Skeletal muscle satellite cell (primary cell): Measurements from ENCODE around the gene NUDT4. TPM values are rescaled to one million over a fixed set of nuclear protein-coding genes. Genes with fewer than 3 reads are reported as not detected.

Experiments
- H3K27me3 ChIP-seq: 2 replicates; pipeline ENCODE4 v1.7.0; 2013; ENCODE audit warnings: low read length; ENCODE audit not compliant: control insufficient read depth, insufficient read depth
- H3K36me3 ChIP-seq: 2 replicates; pipeline ENCODE4 v1.7.0; 2013; ENCODE audit warnings: mild to moderate bottlenecking, control low read depth, low read length; ENCODE audit not compliant: insufficient read depth
- H3K4me1 ChIP-seq: 2 replicates; pipeline ENCODE4 v1.7.0; 2013; ENCODE audit warnings: low read length; ENCODE audit not compliant: control insufficient read depth, insufficient read depth
- H3K4me2 ChIP-seq: 2 replicates; pipeline ENCODE4 v1.7.0; 2013; ENCODE audit warnings: mild to moderate bottlenecking, low read length
- H3K4me3 ChIP-seq: 2 replicates; pipeline ENCODE4 v1.7.0; 2013; ENCODE audit warnings: low read length
- H3K9ac ChIP-seq: 2 replicates; pipeline ENCODE4 v1.7.0; 2013; ENCODE audit warnings: mild to moderate bottlenecking, low read depth, low read length, moderate library complexity
- H3K9me3 ChIP-seq: replicated peaks from 2 replicates; pipeline ENCODE4 v1.7.0; 2013; ENCODE audit warnings: mild to moderate bottlenecking, control low read depth, low read length
- total RNA-seq: library from RNA; depleted of rRNA; stranded (reverse); fragments of >200 nt; gene quantifications from 2 replicates; pipeline ENCODE4 v1.2.3, GENCODE V29; 2012; rRNA removed

Gene NUDT4
- 40.2 and 47.9 TPM in 2 replicates for total RNA-seq

DNA sequence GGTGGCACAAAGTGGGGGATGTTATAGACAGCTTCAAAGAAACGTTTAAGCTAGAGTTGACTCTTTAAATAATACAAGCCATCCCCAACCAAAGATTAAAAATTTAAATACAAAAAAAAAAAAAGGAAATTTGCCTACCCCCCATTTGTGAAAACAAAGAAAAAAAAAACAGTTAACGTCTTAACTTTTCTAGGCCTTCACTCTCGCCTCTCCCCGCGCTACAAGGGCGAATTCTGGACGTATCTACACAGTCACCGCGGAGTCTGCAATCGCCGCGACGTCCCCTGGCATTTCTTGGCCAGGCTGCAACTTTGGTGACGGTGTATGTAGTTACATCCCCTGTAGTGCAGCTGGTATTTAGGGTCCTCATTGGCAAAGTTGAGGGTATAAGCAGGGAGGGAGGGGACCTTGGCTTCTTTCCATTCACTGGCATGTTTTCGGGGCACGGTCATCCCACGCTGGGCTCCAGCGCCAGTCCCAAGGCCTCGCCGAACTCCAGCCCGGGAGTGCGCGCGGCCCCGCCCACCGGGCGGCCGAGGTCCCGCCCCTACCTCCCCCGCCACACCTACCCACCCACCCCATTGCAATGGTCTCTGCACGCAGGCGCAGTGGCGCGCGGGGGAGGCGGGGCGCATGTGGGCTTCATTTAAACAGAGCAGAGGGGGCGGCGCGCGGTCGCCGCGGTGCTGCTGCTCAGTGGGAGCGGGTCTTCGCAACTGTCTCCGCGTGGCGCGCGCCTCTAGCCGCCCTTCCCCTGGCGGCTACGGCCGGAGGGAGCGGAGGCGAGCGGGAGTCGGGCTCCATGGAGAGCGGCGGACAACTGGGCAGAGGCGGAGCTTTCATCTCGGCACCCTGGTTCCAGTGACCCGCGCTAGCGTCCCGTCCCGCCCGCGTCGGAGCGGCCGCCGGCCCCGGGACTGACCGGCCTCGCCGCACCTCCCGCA lies at the start of gene NUDT4:
Gene NUDT4, plus strand, starts transcription at position 674 of the 944 bp plus-strand sequence. CDS start 398 bp downstream, outside the sequence.
- Histone ChIP-seq H3K9ac (peak within 1 kb of the TSS; percentile 95), H3K27me3 (no peaks in the 10 kb centered on the region), H3K9me3 (no peaks in the 10 kb centered on the region), H3K4me3 (peak within 1 kb of the TSS; percentile 80), H3K4me2 (peak within 1 kb of the TSS; percentile 87), H3K4me1 (peaks cover 22% of the 10 kb centered on the region), H3K36me3 (no peaks in the 10 kb centered on the region)

DNA sequence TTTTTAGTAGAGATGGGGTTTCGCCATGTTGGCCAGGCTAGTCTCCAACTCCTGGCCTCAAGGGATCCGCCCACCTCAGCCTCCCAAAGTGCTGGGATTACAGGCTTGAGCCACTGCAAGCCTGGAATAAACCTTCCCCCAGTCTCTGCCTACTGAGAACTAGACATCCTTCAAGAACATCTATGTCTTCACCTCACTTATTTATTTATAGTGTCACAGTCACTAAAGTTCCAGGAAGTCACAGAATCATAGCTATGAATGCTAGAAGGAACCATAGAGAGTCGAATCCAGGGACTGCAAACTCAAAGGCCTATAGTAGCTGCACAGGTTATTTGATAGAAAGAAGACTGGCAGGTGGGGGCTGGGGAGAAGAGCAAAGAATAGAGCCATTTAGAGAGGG lies 44.7 kb upstream of the NUDT4 start:
- Histone ChIP-seq H3K27me3 (no peaks in the 10 kb centered on the region), H3K4me2 (no peak overlapping the region), H3K4me3 (no peak overlapping the region), H3K36me3 (no peaks in the 10 kb centered on the region), H3K9ac (no peak overlapping the region), H3K9me3 (no peaks in the 10 kb centered on the region), H3K4me1 (no peaks in the 10 kb centered on the region)

DNA sequence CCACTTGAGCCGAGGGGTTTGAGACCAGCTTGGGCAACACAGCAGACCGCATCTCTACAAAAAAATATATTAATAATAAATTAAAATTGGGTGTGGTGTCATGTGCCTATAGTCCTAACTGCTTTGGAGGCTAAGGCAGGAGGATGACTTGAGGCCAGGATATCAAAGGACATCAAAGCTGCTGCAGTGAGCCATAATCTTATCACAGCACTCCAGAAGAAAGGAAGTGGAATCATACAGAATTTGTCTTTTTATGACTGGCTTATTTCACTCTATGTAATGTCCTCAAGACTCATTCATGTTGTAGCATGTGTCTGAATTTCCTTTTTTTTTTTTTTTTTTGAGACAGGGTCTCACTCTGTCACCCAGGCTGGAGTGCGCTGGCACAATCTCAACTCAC lies 43.9 kb upstream of the NUDT4 start:
- Histone ChIP-seq H3K4me2 (no peak overlapping the region), H3K27me3 (no peaks in the 10 kb centered on the region), H3K4me3 (no peak overlapping the region), H3K9ac (no peak overlapping the region), H3K9me3 (no peaks in the 10 kb centered on the region), H3K36me3 (no peaks in the 10 kb centered on the region), H3K4me1 (no peaks in the 10 kb centered on the region)

DNA sequence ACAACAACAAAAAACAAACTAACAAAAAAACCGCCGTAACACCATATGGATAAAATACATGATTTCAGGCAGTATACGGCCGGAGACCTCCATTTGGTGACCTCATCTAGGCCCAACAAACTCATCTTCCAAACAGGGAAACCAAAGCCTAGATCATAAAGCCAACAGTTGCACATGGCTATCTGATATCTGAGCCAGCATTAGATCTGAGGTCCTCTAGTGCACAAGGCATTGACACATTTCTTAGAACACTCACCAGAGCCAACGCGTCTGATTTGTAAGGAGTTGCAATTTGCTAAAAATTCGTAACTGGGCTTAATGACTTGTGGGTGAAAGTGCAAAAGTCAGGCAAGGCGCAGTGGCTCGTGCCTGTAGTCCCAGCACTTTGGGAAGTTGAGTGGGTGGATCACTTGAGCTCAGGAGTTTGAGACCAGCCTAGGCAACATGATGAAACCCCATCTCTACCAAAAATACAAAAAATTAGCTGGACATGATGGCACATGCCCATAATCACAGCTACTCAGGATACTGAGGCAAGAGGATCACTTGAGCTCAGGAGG lies 42.0 kb upstream of the NUDT4 start:
- Histone ChIP-seq H3K36me3 (no peaks in the 10 kb centered on the region), H3K9me3 (no peaks in the 10 kb centered on the region), H3K4me1 (no peaks in the 10 kb centered on the region), H3K27me3 (no peaks in the 10 kb centered on the region), H3K4me3 (no peak overlapping the region), H3K9ac (no peak overlapping the region), H3K4me2 (no peak overlapping the region)

DNA sequence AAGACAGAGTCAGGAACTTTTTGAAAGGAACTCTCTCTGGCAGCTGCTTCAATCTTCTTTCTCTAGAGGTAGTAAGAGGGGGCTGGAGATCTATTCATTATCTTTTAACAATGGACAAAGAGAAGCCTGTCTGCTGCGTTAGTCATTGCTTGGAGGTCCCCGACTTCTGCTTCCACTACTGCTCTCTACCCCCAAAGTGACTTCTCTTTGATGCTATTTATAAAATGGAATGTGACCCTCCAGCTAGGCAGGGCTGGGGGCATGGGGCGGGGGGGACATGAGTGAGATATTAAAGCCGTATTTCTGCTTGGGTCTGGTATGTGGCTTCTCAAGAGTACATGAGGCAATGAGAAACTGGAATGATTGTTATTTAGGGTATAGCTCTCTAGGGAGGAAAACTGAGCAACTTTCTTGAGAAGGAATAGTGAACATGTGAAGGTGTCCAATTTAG lies 41.4 kb upstream of the NUDT4 start:
- Histone ChIP-seq H3K4me3 (no peak overlapping the region), H3K27me3 (no peaks in the 10 kb centered on the region), H3K9ac (no peak overlapping the region), H3K36me3 (no peaks in the 10 kb centered on the region), H3K4me2 (no peak overlapping the region), H3K4me1 (no peaks in the 10 kb centered on the region), H3K9me3 (no peaks in the 10 kb centered on the region)

DNA sequence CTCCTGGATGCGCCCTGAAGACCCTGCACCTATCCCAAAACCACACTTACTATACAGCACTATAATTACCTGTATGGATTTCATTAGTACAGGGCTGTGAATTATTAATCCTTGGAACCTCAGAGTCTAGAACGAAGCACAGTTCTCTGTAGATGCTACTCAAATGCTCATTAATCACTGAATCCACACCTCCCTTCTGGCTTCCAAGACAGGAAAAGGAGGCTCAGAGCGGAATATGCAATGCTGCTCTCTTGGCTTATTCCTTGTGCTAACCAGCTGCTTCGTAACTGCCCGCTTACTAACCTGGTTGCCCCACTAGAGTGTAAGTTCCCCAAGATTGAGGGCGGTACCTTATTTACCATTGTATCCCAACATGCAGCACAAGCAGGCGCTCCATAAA lies 39.1 kb upstream of the NUDT4 start:
- no peaks in the 10 kb centered on the region for H3K9me3 ChIP-seq
- no peak overlapping the region for H3K4me3 ChIP-seq
- no peaks in the 10 kb centered on the region for H3K27me3 ChIP-seq
- H3K4me1 ChIP-seq = no peaks in the 10 kb centered on the region
- H3K4me2 ChIP-seq = no peak overlapping the region
- no peaks in the 10 kb centered on the region for H3K36me3 ChIP-seq
- H3K9ac ChIP-seq = no peak overlapping the region

DNA sequence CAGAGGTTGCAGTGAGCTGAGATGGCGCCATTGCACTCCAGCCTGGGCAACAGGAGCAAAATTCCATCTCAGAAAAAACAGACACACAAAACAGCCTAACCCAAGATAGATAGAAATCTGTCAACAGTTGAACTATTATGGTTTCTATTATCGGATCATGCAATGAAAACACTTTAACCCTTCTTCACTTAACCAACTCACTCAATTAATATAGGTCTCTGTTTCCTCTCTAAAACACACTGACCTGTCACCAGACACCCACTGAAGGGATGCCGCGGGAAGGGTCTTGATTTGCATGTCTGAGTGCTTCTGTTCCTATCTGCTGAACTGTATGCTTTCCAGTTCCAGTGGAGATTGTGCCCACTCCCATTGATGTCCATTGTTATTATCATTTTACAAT lies 38.0 kb upstream of the NUDT4 start:
- Histone ChIP-seq H3K9me3 (no peaks in the 10 kb centered on the region), H3K4me1 (no peaks in the 10 kb centered on the region), H3K4me2 (no peak overlapping the region), H3K36me3 (no peaks in the 10 kb centered on the region), H3K9ac (no peak overlapping the region), H3K27me3 (no peaks in the 10 kb centered on the region), H3K4me3 (no peak overlapping the region)

DNA sequence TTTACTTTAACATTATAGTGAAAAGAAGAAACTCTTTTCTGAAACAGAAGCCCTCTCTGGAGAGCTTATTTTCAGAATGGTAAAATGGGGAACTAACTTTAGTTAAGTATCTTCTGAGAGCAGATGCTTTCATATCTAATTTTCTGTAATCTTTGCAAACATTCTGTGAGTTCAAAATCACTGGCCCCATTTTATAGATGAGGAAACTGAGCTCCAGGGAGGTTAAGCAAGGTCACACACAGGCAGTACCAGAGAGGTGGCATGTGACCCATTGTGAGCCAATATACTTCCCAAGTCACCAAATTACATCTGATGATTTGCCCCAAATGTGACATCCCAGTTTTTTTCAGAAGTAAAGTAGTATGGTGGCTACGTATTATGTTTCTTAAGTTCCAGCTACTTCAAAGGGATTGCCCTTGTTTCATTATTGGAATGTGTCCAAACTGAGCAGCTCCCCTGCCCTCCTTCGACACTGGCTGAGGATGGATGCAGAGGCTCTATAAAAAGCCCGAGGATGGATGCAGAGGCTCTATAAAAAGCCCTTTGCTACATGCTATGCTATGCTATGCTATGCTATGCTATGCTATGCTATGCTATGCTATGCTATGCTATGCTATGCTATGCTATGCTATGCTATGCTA lies 36.2 kb upstream of the NUDT4 start:
- Histone ChIP-seq H3K4me3 (no peak overlapping the region), H3K9ac (no peak overlapping the region), H3K36me3 (no peaks in the 10 kb centered on the region), H3K4me1 (no peaks in the 10 kb centered on the region), H3K9me3 (no peaks in the 10 kb centered on the region), H3K27me3 (no peaks in the 10 kb centered on the region), H3K4me2 (no peak overlapping the region)

DNA sequence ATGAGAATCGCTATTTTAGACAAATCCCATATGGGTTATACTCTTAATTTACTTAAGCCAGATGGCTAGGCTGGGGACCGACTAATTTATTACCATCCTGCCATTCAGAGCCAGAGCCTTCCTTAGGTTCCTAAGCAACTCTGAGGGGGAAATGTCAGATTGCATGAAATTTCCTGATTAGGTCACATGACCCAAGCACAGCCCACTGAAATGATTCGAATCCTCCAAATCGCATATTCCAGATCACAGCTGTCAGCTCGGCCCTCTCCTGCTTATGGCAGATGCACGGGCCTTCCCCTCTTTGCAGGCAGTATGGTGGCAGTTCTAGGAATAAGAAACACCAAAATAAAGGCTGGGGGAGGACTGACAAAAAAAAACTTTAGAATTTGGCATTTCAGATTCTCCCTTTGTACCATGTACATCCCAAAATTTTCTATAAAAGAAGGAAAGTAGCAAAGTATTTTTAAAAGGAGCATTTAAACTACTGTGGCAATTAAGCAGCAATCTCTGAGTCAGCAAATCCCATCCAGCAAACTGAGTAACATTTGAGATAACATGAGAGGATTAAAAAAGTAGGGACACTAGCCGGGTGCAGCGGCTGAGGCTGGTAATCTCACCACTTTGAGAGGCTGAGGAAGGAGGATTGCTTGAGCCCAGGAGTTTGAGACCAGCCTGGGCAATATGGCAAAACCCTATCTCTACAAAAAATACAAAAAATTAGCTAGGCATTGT lies 30.5 kb upstream of the NUDT4 start:
- Histone ChIP-seq H3K36me3 (no peaks in the 10 kb centered on the region), H3K4me3 (no peak overlapping the region), H3K9ac (no peak overlapping the region), H3K4me1 (no peaks in the 10 kb centered on the region), H3K9me3 (no peaks in the 10 kb centered on the region), H3K27me3 (no peaks in the 10 kb centered on the region), H3K4me2 (no peak overlapping the region)

DNA sequence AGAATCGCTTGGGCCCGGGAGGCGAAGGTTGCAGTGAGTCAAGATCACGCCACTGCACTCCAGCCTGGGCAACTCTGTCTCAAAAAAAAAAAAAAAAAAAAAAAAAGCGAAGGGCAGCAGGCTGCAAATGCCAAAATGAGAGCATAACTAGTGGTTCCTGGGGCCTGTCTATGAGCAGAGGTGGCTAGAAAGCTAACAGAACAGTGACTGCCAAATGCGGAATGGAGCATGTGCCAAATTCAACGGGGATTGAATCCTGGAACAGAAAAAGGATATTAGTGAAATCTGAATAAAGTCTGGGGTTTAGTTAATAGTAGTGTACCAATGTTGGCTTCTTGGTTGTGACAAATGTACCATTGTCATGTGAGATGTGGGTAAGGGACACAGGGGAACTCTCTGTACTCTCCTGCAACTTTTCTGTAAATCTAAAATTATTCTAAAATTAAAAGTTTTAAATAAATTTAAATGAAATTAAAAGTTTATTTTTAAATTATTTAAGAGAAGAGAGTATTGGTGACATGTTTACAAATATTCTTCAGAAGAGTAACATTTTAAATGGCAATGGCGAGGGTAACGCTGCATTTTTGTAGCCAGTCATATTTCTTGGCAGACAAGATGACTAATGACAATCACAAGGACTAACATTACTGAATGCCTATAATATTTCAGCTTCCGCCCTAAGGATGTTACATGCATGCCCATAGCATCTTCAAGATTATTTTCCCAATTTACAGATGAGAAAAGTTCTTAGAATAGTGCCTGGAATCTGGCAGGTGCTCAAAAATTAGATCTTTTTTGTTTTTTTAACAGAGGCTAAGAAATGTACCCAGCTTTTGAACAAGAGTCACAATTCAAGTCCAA lies 28.9 kb upstream of the NUDT4 start:
- no peaks in the 10 kb centered on the region for H3K9me3 ChIP-seq
- no peaks in the 10 kb centered on the region for H3K4me1 ChIP-seq
- no peak overlapping the region for H3K9ac ChIP-seq
- no peaks in the 10 kb centered on the region for H3K27me3 ChIP-seq
- no peak overlapping the region for H3K4me3 ChIP-seq
- H3K36me3 ChIP-seq = no peaks in the 10 kb centered on the region
- no peak overlapping the region for H3K4me2 ChIP-seq
